H1 (cell line): ENCODE results near the gene OGFR. TPM values are rescaled to one million over a fixed set of nuclear protein-coding genes. Genes with fewer than 3 reads are reported as not detected.
A peak's percentile ranks its signal among the peaks of the same experiment; 100 is the strongest.

ENCODE experiments used
- CTCF ChIA-PET: fragments of 300-600 bp; sonication (Branson Sonifier 250); formaldehyde crosslinking; loops from one replicate; lab custom pipeline; 2021; ENCODE audit not compliant: partially characterized antibody; lab: Charles Lee
- POLR2A ChIA-PET: fragments of 300-600 bp; sonication (Branson Sonifier 250); formaldehyde crosslinking; loops from one replicate; lab custom pipeline; 2021; ENCODE audit warnings: inconsistent platforms; ENCODE audit not compliant: partially characterized antibody; lab: Charles Lee
- DNase-seq, 2 experiments: peaks; one replicate each; pipeline versions ENCODE4 v3.0.0 to v3.0.0-alpha.2; 2010 to 2022; ENCODE audit warnings: low spot score in 2 of 2, low read depth in 1 of 2, mixed read lengths in 1 of 2
- FAIRE-seq: peaks from 2 replicates; lab custom pipeline; 2011; peaks lifted over from hg19 to GRCh38; lab: Jason Lieb, UNC
- H2AFZ ChIP-seq: 2 replicates; pipeline ENCODE4 v1.8.1; 2012; ENCODE audit warnings: low read length, inconsistent platforms
- H2AK5ac ChIP-seq: 2 replicates; pipeline ENCODE4 v1.6.1; 2013; ENCODE audit warnings: low read depth, low read length
- H2BK120ac ChIP-seq: replicated peaks from 2 replicates; pipeline ENCODE3; 2013; ENCODE audit warnings: low read depth, low read length, inconsistent platforms
- H2BK12ac ChIP-seq: 2 replicates; pipeline ENCODE4 v1.6.1; 2013; ENCODE audit warnings: low read depth, low read length
- H2BK15ac ChIP-seq: 2 replicates; pipeline ENCODE4 v1.6.1; 2013; ENCODE audit warnings: low read length
- H2BK20ac ChIP-seq: 2 replicates; pipeline ENCODE4 v1.6.1; 2013; ENCODE audit warnings: low read length
- H2BK5ac ChIP-seq: 2 replicates; pipeline ENCODE4 v1.6.1; 2013; ENCODE audit warnings: low read depth, low read length
- H3K14ac ChIP-seq: 2 replicates; pipeline ENCODE4 v1.6.1; 2013; ENCODE audit warnings: inconsistent platforms; ENCODE audit not compliant: insufficient read length
- H3K18ac ChIP-seq: 2 replicates; pipeline ENCODE4 v1.6.1; 2013; ENCODE audit warnings: low read length; ENCODE audit errors: extremely low read depth
- H3K23ac ChIP-seq: 2 replicates; pipeline ENCODE4 v1.6.1; 2013; ENCODE audit warnings: inconsistent platforms; ENCODE audit not compliant: insufficient read length
- H3K23me2 ChIP-seq: 2 replicates; pipeline ENCODE4 v1.6.1; 2013; ENCODE audit warnings: low read depth, low read length
- H3K27ac ChIP-seq: 2 replicates; pipeline ENCODE4 v1.6.1; 2011; ENCODE audit warnings: low read depth, low read length, inconsistent platforms
- H3K27me3 ChIP-seq, 4 experiments: replicated peaks in 1 of 4; 1 replicate in 1 of 4; 2 replicates in 3 of 4; pipeline versions ENCODE4 v1.6.1 to v1.8.1; 2011 to 2013; ENCODE audit warnings: low read length in 3 of 4, mild to moderate bottlenecking in 3 of 4, inconsistent platforms in 2 of 4, mixed read lengths in 2 of 4, moderate library complexity in 1 of 4; ENCODE audit not compliant: control insufficient read depth in 3 of 4, insufficient read depth in 3 of 4; ENCODE audit errors: extremely low read depth in 1 of 4
- H3K36me3 ChIP-seq, 4 experiments: 2 replicates each; pipeline versions ENCODE4 v1.6.1 to v1.8.1; 2011 to 2013; ENCODE audit warnings: mild to moderate bottlenecking in 4 of 4, low read length in 3 of 4, moderate library complexity in 2 of 4, control low read depth in 1 of 4, inconsistent platforms in 1 of 4; ENCODE audit not compliant: insufficient read depth in 4 of 4, control insufficient read depth in 2 of 4
- H3K4ac ChIP-seq: replicated peaks from 2 replicates; pipeline ENCODE3; 2013; ENCODE audit warnings: low read length, low read depth, mixed read lengths, inconsistent platforms; ENCODE audit not compliant: insufficient read length
- H3K4me1 ChIP-seq, 4 experiments: replicated peaks in 1 of 4; 1 replicate in 1 of 4; 2 replicates in 3 of 4; pipeline versions ENCODE4 v1.6.1 to v1.8.1; 2011 to 2013; ENCODE audit warnings: low read length in 3 of 4, inconsistent platforms in 2 of 4, mixed read lengths in 1 of 4; ENCODE audit not compliant: insufficient read depth in 4 of 4, control insufficient read depth in 3 of 4
- H3K4me2 ChIP-seq, 2 experiments: 2 replicates each; pipeline versions ENCODE4 v1.6.1 to v1.8.1; 2011 to 2013; ENCODE audit warnings: low read depth in 2 of 2, low read length in 2 of 2, control low read depth in 1 of 2, inconsistent platforms in 1 of 2, mild to moderate bottlenecking in 1 of 2; ENCODE audit not compliant: insufficient read depth in 1 of 2
- H3K4me3 ChIP-seq, 4 experiments: fragments of 200-600, 300-600 bp in 1 of 4; sonication (generic), shearing (Covaris generic), sonication (Bioruptor Twin) in 1 of 4; 2 replicates each; pipeline versions ENCODE4 v1.5.1 to v1.8.1; 2011 to 2016; ENCODE audit warnings: low read length in 4 of 4, low read depth in 3 of 4, control low read depth in 2 of 4, inconsistent platforms in 2 of 4, mild to moderate bottlenecking in 2 of 4, mixed read lengths in 1 of 4, moderate library complexity in 1 of 4; ENCODE audit not compliant: insufficient read depth in 2 of 4; ENCODE audit errors: extremely low read depth in 1 of 4
- H3K56ac ChIP-seq: replicated peaks from 2 replicates; pipeline ENCODE3; 2013; ENCODE audit warnings: low read depth, mild to moderate bottlenecking, mixed read lengths, low read length, inconsistent platforms; ENCODE audit not compliant: insufficient read length
- H3K79me1 ChIP-seq: 2 replicates; pipeline ENCODE4 v1.6.1; 2013; ENCODE audit warnings: low read depth, low read length, control low read depth
- H3K79me2 ChIP-seq, 2 experiments: 2 replicates each; pipeline versions ENCODE4 v1.6.1 to v1.8.1; 2012 to 2013; ENCODE audit warnings: low read length in 2 of 2, mild to moderate bottlenecking in 2 of 2, inconsistent platforms in 1 of 2; ENCODE audit not compliant: insufficient read depth in 2 of 2, control insufficient read depth in 1 of 2
- H3K9ac ChIP-seq, 4 experiments: replicated peaks in 1 of 4; 1 replicate in 1 of 4; 2 replicates in 3 of 4; pipeline versions ENCODE4 v1.6.1 to v1.8.1; 2011 to 2013; ENCODE audit warnings: low read depth in 3 of 4, low read length in 3 of 4, control low read depth in 2 of 4, mild to moderate bottlenecking in 2 of 4, moderate library complexity in 2 of 4, inconsistent platforms in 1 of 4; ENCODE audit errors: extremely low read depth in 1 of 4
- H3K9me3 ChIP-seq, 2 experiments: 2 replicates each; pipeline versions ENCODE4 v1.6.1 to v1.8.1; 2012 to 2013; ENCODE audit warnings: mild to moderate bottlenecking in 2 of 2, moderate library complexity in 2 of 2, control low read depth in 1 of 2, inconsistent platforms in 1 of 2, low read depth in 1 of 2, low read length in 1 of 2, mixed read lengths in 1 of 2; ENCODE audit not compliant: insufficient read depth in 2 of 2
- H4K20me1 ChIP-seq, 2 experiments: replicated peaks in 1 of 2; 2 replicates each; pipeline versions ENCODE3 to v1.8.1; 2011 to 2013; ENCODE audit warnings: inconsistent platforms in 2 of 2, low read length in 2 of 2, mild to moderate bottlenecking in 1 of 2; ENCODE audit not compliant: insufficient read depth in 2 of 2, control insufficient read depth in 1 of 2
- H4K5ac ChIP-seq: 2 replicates; pipeline ENCODE4 v1.6.1; 2013; ENCODE audit warnings: low read length, low read depth, mixed read lengths, inconsistent platforms; ENCODE audit not compliant: insufficient read length
- H4K8ac ChIP-seq: 2 replicates; pipeline ENCODE4 v1.8.0; 2013; ENCODE audit warnings: mild to moderate bottlenecking, moderate library complexity, low read length, inconsistent platforms; ENCODE audit not compliant: insufficient read depth; ENCODE audit errors: extremely low read depth
- H4K91ac ChIP-seq: replicated peaks from 2 replicates; pipeline ENCODE3; 2013; ENCODE audit warnings: low read length, mixed read lengths, inconsistent platforms; ENCODE audit not compliant: insufficient read length
- ATF3 ChIP-seq: IDR thresholded peaks from 2 replicates; pipeline ENCODE4 v1.6.1; 2011; ENCODE audit warnings: low read depth, mild to moderate bottlenecking, low read length; ENCODE audit not compliant: insufficient read depth
- BACH1 ChIP-seq: IDR thresholded peaks from 2 replicates; pipeline ENCODE4 v1.6.1; 2012; ENCODE audit warnings: low read length, improper control_type of control experiment
- CTBP2 ChIP-seq: IDR thresholded peaks from 2 replicates; pipeline ENCODE4 v1.7.0; 2011; ENCODE audit warnings: borderline replicate concordance, mild to moderate bottlenecking, moderate library complexity, mixed read lengths, low read length; ENCODE audit not compliant: insufficient read depth, insufficient read length
- NANOG ChIP-seq: IDR thresholded peaks from 2 replicates; pipeline ENCODE4 v1.6.1; 2011; ENCODE audit warnings: low read length, low read depth, mild to moderate bottlenecking, inconsistent platforms; ENCODE audit not compliant: insufficient read depth, poor library complexity, severe bottlenecking
- POU5F1 ChIP-seq: IDR thresholded peaks from 2 replicates; pipeline ENCODE4 v1.6.1; 2011; ENCODE audit warnings: low read depth, mild to moderate bottlenecking, low read length, moderate library complexity
- SIX5 ChIP-seq: IDR thresholded peaks from 2 replicates; pipeline ENCODE4 v1.6.1; 2011; ENCODE audit warnings: mild to moderate bottlenecking, low read depth, low read length
- SP4 ChIP-seq: IDR thresholded peaks from 2 replicates; pipeline ENCODE4 v1.6.1; 2012; ENCODE audit warnings: low read length, inconsistent platforms
- SUZ12 ChIP-seq: fragments of 200-600 bp; sonication (generic); IDR thresholded peaks from 2 replicates; pipeline ENCODE4 v1.6.1; 2012; ENCODE audit warnings: mild to moderate bottlenecking, inconsistent platforms, low read length, moderate library complexity, mixed read lengths
- TAF1 ChIP-seq: IDR thresholded peaks from 2 replicates; pipeline ENCODE4 v1.6.1; 2011; ENCODE audit warnings: mild to moderate bottlenecking, low read depth, low read length
- USF2 ChIP-seq: IDR thresholded peaks from 2 replicates; pipeline ENCODE4 v1.6.1; 2011; ENCODE audit warnings: low read length, improper control_type of control experiment
- WGBS, 2 experiments: shearing (Covaris generic) in 1 of 2; methylation state at CpG; one replicate each; pipeline versions ENCODE4 v1.1.6 to v1.1.7; 2013 to 2015; ENCODE audit warnings: low lambda C conversion rate in 2 of 2, mixed read lengths in 2 of 2, inconsistent platforms in 1 of 2, low coverage in 1 of 2, missing lambda C conversion rate in 1 of 2; ENCODE audit not compliant: insufficient replicate concordance in 2 of 2, insufficient coverage in 1 of 2, insufficient read length in 1 of 2; ENCODE audit errors: extremely low coverage in 1 of 2, missing lambda C conversion rate in 1 of 2; 5-methylcytosine and 5-hydroxymethylcytosine counted together
- polyA plus RNA-seq, 7 experiments: library from polyadenylated mRNA; depleted of rRNA in 3 of 7; stranded (reverse) in 5 of 7; unstranded in 2 of 7; fragments of >200 nt in 5 of 7; fragments of 200-250 nt in 2 of 7; gene quantifications; 1 replicate in 5 of 7; 2 replicates in 1 of 7; 4 replicates in 1 of 7; pipeline versions ENCODE4 v1.2.1 to v1.2.3, GENCODE V29; 2011 to 2013; ENCODE audit warnings: missing spikeins in 2 of 7, mixed read lengths in 2 of 7
- total RNA-seq: library from RNA; stranded (reverse); fragmentation: NEBNext Ultra II Directional; extraction: Animal tissue kit (Norgen Biotek cat#: 25700); gene quantifications from 2 replicates; pipeline ENCODE4 v1.2.1, GENCODE V29; 2021

The OGFR gene
- total and polyA plus RNA-seq, 2 of the 8 experiments (the other 6 are each of a cell fraction or from before 2014, with no cell fraction given) = 13.9 to 25.1 TPM

DNA sequence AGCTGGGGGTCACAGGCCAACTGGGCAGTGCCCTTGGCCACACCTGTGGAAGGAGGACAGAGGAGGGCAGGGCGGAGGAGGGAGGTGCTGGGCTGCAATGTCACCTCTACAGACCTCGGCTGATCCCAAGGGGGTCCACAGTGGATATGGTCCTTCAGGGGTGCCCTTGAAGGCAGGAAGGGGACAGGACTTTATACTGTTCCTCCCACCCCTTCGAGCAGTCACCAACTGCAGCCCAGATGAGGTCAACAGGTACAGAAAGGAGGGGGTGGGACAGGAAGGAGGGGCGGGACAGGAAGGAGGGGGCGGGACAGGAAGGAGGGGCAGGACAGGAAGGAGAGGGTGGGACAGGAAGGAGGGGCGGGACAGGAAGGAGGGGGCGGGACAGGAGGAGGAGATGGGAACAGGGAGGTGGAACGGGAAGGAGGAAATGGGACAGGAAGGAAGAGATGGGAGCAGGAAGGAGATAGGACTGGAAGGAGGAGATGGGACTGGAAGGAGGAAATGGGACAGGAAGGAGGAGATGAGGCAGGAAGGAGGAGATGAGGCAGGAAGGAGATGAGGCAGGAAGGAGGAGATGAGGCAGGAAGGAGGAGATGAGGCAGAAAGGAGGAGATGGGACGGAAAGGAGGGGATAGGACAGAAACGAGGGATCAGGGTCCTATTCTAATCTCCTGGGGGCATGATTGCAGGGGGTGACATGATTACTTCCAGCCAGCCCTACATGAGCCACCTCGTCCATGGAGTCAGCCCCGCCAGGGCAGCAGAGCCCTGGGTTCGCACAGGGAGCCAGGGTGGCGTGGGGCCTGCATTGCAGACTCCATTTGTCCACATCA, 27.7 kb upstream of the OGFR start:
- Histone ChIP-seq H4K20me1 (no peaks in the 10 kb centered on the region), H4K8ac (peak overlapping the region; percentile 66), H4K91ac (peak overlapping the region; percentile 92), H3K23me2 (no peaks in the 10 kb centered on the region), H3K4me1 (peaks cover 0 to 16% (median 3%) of the 10 kb centered on the region in 4 experiments; a peak in 3 of 7 replicates), H2BK20ac (peak overlapping the region; percentile 61; the same call in 1 of the 2 replicates), H2AFZ (no peak overlapping the region; the same call in 1 of the 2 replicates), H3K56ac (peak overlapping the region; percentile 54), H3K27me3 (no peaks in the 10 kb centered on the region), H2AK5ac (peak overlapping the region; percentile 93; the same call in 1 of the 2 replicates), H3K36me3 (no peaks in the 10 kb centered on the region), H3K23ac (no peak overlapping the region), H3K4me3 (no peak overlapping the region), H3K4me2 (peak overlapping the region; percentile 6 to 10; a peak in 1 of 4 replicates), H3K27ac (no peak overlapping the region; the same call in 1 of the 2 replicates), H2BK12ac (peak overlapping the region; percentile 88; the same call in 1 of the 2 replicates), H3K9me3 (no peaks in the 10 kb centered on the region), H3K18ac (peak overlapping the region; percentile 55), H3K4ac (peak overlapping the region; percentile 81), H3K79me1 (no peaks in the 10 kb centered on the region), H3K79me2 (no peaks in the 10 kb centered on the region), H4K5ac (peak overlapping the region; percentile 39), H2BK120ac (peak overlapping the region; percentile 57), H2BK15ac (peak overlapping the region; percentile 65; the same call in 1 of the 2 replicates), H3K14ac (no peak overlapping the region), H2BK5ac (peak overlapping the region; percentile 41; the same call in 1 of the 2 replicates), H3K9ac (no peak overlapping the region)
- FAIRE-seq (no peak), DNase-seq (no peak)
- WGBS, 2 experiments = 84% methylated on average over 7 of the region's 14 CpGs; no CpG with 5 or more reads in 1 of the 2 experiments
- POLR2A ChIA-PET = no interaction called here
- CTCF ChIA-PET = interaction anchor here (1.5 kb wide), 1 partner anchor 160 kb away, joined by 4 read pairs; no protein-coding TSS in a partner anchor
- no peak for TF ChIP-seq SUZ12
- TF ChIP-seq USF2 = no peak
- no peak for TF ChIP-seq BACH1
- TF ChIP-seq SP4 = no peak
- no peak for TF ChIP-seq TAF1
- TF ChIP-seq POU5F1 = no peak
- TF ChIP-seq ATF3 = no peak
- TF ChIP-seq NANOG = no peak
- no peak for TF ChIP-seq CTBP2
- no peak for TF ChIP-seq SIX5
